ENCODE measurements around the gene TDO2.
"Not testable (repeated sequence)": the region's sequence is repeated elsewhere in the genome, so short reads cannot be mapped to it uniquely, and the experiment has no call there.

TDO2 gene

DNA sequence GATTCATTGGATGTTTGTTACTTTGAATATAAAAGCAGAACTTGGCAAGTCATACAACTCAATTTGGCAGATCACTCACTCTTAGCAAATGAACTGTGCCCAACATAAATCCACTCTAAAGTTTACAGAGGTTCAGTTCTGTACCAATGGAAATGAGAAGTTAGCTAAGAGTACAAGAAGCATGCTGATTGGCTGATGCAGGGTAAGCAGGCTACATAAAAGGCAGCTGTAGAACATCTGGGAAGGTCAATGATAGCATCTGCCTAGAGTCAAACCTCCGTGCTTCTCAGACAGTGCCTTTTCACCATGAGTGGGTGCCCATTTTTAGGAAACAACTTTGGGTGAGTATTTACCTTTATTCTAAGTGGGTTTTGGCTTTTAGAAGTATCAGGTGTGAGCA lies at the start of gene TDO2:
Gene TDO2, plus strand, starts transcription at position 244 of the 400 bp plus-strand sequence. Its CDS starts 63 bp downstream, at position 307.
- no peak for DNase-seq (ENCODE audit: low spot score)

DNA sequence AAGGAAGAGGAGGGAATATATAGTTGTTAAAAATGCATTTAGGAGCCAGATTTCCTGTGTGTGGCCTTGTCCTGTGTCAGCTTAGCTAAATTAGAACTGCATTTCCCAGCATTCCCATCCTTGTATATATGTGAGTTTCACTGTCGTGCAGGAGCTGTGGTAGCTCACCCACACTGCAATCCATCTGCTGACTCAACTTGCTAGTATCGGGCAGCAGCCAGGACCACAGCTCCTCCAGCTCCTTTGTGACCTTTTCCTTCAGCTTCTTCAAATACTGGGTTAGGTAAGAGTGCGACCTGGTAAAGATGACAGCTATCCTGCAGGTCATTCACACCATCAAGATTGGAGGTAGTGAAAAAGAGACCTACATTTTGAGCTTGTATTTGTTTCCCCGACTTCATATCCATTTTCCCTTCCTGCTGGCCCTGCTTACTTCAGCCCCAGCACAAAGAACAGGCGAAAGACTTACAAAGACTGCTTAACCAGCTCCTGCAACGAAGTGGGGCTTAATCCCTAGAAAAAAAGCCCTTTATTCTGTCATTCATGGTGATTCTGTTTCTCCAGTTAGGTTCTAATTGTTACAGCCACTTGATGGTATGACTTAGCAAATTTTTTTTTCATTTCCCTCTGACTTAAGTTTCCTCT lies 48.8 kb upstream of the TDO2 start:
- peak; percentile 70 for DNase-seq (ENCODE audit: low spot score)

DNA sequence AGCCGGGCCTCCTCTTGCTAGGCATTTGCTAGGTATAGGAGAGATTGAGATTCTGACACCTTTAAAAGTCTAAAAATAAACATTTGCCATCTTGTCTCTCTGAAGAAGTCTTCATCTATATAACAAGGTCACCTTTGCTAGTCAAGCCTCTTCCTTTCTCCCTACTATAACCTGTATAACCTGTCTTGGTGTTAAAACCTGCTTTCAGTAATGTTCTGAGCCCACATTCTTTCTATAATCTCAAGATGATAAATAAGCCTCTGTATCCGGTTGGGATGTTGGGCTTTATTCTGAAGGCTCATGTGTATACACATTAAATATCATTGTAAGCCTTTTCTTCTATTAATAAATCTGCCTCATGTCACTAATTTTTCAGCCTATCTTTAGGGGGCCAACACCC lies 47.6 kb upstream of the TDO2 start:
- DNase-seq (ENCODE audit: low spot score), result no peak

DNA sequence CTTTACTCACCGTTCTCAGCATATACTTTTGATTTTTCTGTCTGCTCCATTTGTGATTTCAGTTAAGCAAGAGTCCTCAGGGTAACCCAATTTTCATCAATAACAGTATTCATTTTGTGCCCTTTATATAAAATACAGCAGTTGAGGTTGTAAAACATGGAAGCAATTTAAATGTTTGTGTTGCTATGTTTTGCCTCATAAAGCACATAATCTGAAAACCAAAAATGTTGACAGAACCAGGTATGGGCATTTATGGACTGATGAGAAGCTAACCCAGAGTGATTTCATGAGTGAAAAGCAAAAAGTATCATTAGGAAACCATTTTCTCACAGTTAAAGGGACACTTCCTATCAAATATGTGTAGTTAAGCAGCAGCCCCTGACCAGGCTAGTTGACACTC lies 37.3 kb upstream of the TDO2 start, which contains the start of gene ASIC5:
Gene ASIC5, minus strand, starts transcription at position 101 of the 400 bp plus-strand sequence. Its CDS starts 51 bp downstream, at position 50.
- DNase-seq (ENCODE audit: low spot score), result no peak

DNA sequence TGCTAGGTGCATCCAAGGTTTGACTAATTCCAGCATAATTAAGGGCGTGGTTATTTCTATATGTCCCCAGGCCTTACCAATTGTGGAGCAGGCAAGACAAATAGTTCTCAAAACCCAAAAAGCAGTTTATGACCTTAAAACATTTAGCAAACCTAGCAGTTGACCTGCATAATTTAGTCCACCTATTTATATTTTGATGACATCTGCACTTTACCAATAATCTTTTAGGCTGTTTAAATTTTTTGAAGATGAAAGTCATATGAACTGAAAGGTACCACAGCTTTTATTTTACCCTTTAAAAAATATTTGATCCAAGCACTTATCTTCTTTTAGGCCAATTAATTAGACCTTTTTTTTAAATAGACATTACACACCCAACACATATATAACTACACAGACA lies 27.6 kb upstream of the TDO2 start:
- DNase-seq (ENCODE audit: low spot score), result no peak

DNA sequence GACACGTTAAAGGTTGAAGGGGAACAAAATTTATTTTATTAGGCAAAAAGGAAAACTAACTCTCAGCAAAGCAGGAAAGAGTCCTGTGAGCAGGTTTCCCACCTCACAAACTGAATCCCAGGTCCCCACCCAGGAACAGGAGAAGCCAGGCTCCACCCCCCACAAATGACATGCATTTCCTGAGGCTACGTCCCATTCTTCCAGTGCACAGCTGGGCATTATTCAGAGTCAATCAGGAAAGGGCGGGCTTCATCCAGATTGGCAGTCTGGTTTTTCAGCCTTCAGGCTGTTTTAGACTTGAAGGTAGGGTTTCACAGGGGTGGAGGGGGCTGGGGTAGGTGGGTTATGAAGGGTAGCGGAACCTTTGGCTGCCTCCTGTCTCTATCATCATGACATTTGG lies 25.5 kb upstream of the TDO2 start:
- DNase-seq (ENCODE audit: low spot score), result no peak

DNA sequence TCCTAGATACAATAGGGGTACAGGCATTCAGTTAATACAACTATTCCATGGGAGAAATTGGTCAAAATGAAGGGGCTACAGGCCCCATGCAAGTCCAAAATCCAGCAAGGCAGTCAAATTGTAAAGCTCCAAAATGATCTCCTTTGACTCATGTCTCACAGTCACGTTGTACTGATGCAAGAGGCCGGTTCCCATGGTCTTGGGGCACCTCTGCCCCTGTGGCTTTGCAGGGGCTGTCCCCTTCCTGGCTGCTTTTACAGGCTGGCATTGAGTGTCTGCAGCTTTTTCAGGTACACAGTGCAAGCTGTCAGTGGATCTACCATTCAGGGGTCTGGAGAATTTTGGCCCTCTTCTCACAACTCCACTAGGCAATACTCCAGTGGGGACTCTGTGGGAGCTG lies 24.9 kb upstream of the TDO2 start:
- DNase-seq (ENCODE audit: low spot score), result no peak

DNA sequence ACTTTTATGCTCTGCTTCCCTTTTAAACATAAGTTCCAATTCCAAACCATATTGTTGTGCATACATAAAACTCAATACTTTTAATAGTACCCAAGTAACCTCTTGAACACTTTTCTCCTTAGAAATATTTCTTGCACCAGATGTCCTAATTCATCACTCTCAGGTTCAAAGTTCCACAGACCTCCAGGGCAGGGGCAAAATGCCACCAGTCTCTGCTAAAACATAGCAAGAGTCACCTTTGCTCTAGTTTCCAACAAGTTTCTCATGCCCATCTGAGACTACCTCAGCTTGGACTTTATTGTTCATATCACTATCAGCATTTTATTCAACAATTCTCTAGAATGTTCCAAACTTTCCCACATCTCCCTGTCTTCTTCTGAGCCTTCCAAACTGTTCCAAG lies 23.7 kb upstream of the TDO2 start:
- DNase-seq (ENCODE audit: low spot score), result no peak

DNA sequence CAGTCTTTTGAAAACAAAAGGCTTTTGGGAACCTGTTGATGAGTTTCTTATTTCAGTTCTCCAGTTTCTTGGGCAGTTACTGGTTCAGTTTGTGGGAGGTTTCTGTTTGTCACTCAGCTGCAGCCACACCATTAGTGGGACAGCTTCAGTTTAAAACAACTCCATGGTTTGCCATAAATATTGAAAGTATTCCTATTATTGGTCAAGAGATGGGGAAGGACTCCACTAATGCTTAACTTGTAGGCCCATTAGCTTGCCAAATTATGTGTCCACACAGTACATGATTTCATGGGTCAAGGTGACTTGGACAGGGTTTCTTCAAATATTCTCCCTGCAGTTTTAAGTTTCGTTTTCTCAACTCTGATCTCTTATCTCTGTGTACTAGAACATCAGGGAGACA lies 21.9 kb upstream of the TDO2 start:
- no peak for DNase-seq (ENCODE audit: low spot score)

DNA sequence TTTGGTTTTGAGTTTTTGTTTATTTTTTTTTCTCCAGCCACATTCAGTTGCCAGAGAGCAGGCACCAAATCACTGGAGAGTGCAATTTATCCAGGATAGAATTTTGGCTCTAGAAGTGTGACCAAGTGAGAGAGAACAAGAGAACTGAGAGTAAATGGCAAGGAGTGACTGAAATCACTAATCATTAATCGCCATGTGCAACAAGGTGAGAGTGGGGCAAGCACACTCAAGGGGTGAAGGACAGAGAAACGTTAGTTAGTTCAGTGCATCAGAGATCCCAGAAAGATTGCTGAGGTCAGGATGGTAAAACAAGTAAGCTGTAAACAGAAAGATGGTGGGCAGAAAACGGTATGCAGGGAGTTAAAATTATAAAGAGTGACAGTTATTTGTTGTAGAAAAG lies 19.6 kb upstream of the TDO2 start:
- DNase-seq (ENCODE audit: low spot score), result no peak

DNA sequence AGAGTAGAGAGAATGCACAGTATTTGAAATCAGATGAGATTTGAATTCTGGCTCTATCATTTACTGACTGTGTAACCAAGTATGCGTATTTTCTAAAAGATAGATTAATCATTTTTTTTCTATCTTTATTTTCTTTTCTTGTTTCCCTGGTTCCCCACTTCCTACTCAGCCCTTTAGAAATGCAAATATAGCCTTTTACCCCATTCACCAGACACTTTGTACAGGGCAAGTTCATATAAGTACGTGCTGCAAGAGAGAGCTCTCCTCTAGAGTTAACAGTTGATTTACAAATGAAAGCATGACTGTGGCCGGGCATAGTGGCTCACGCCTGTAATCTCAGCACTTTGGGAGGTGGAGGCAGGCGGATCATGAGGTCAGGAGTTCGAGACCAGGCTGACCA lies 17.8 kb upstream of the TDO2 start:
- DNase-seq (ENCODE audit: low spot score), result no peak

DNA sequence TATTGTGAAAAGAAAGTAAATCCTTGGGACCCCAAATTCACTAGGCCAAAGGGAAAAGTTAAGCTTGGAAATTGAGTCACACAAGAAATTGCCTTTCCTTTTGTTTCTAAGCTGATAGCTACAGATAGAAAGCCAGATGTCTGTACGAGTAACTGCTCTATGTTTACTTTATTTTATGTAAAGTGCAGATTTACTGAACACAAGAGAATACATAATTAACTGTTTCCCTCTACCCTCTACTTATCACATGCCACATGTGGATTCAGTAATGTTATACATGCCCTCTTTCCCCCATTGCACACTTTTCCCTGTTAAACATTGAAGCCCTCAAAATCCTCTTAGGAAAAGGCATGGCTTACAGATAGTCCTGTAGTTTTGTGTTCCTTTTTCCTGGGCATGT lies 16.5 kb upstream of the TDO2 start:
- DNase-seq (ENCODE audit: low spot score), result no peak

DNA sequence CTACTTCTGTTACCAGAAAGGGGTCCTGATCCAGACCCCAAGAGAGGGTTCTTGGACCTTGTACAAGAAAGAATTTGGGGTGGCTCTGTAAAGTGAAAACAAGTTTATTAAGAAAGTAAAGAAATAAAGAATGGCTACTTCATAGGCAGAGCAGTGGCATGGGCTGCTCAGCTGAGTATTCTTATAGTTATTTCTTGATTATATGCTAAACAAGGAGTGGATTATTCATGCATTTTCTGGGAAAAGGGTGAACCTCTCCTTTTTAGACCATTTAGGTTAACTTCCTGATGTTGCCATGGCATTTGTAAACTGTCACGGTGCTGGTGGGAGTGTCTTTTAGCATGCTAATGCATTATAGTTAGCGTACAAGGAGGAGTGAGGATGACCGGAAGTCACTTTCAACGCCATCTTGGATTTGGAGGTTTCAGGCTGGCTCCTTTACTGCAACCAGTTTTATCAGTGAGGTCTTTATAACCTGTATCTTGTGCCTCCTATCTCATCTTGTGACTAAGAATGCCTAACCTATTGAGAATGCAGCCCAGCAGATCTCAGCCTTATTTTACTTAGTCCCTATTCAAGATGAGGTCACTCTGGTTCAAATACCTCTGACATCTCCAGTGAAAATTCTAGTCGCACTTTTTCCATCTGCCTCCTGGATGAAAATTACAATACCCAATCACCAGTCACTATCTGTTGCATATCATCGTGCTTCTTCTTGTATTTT lies 15.5 kb upstream of the TDO2 start:
- no peak for DNase-seq (ENCODE audit: low spot score)

DNA sequence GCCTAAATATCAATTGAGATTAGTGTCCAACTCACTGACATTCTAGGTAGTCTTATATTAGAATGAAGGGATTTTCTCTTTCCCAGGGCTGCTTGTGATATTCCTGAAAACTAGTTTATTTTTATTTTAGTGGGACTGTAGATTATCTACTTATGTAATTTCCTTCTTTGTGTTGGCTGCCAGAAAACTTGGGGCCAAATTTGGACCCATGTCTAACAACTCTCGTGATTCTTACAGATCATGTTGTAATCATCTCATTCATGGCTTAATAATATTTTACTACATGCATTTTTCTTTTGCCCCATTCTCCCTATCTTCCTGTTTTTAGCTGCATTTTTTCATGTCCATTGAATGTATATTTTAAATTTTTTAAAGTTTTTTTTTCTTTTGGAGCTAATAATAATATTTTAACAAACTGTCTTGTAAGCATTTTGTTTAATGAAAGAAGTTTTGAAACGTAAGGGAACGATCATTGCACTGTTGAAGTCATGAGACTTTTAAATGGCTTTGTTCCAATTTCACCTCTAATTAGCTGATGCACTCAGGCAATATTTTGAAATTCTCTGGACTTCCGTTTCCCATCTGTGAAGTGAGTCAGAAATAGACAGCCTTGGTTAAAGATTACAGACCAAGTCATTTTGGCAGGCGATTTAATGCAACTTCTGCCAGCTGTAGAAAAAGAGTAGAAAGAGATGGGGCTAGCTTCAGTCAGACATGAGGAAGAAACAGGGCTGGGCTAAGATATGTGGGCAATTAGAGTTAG lies 14.3 kb upstream of the TDO2 start:
- peak; percentile 78 for DNase-seq (ENCODE audit: low spot score)

DNA sequence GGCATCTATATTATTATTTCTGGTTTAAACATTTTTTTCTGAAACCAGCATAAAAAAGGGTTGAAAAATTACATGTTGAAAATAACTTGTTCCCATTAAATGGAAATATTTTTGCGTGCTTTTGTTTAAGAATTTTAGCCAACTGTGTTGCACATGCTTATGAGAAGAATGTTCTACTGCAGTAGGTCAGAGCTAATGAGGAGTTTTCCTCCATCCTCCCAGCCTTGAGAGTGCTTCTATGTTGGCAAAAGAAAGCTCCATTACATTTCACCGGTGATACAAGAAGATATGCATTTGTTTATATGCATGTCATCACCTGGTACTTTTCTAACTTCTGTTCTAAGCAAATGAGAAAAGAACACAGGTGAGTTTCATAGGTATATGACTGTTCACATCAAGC lies 13.6 kb upstream of the TDO2 start:
- DNase-seq (ENCODE audit: low spot score), result no peak

DNA sequence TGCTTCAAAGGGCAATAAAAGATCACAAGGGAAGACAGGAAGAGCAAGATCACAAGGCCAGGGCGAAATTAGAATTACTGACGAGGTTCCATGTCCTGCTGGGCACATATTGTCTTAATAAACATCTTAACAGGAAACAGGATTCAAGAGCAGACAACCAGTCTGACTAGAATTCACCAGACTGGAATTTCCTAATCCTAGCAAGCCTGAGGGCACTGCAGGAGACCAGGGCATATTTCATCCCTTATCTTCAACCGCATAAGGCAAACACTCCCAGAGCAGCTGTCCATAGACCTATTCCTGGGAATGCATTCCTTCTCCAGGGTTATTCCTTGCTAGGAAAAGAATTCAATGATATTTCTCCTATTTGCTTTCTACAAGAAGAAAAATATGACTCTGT lies 12.4 kb upstream of the TDO2 start:
- DNase-seq (ENCODE audit: low spot score), result no peak

DNA sequence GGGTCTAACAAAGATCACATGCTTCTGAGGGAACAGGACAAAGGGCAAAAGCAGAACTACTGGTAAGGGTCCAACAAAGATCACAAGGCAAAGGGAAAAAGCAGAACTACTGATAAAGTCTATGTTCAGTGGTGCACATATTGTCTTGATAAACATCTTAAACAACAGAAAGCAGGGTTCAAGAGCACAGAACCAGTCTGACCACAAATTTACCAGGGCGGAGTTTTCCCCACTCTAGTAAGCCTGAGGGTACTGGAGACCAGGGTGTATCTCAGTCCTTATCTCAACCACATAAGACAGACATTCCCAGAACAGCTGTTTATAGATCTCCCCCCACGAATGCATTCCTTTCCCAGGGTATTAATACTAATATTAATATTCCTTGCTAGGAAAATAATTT lies 5.1 kb upstream of the TDO2 start:
- not testable (repeated sequence) for DNase-seq (ENCODE audit: low spot score)

DNA sequence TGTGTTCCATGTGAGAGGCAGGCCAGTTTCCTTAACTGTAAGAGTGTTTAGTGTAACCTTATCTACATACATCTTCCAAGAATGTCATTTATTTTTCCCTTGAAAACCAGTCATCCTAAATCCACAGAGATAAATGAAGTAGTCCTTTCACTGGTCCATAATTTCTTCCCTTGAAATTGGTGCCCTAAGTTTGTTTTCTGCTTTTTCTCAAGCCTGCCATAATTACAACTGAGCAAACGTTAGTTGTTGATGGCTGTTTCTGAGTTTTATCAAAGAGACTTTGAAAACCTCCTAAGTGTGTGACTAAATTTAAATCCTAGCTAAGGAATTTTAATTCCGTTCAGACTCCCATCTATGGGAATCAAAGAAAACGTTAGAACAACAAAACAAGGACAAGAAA lies 3.6 kb upstream of the TDO2 start:
- DNase-seq (ENCODE audit: low spot score), result no peak

DNA sequence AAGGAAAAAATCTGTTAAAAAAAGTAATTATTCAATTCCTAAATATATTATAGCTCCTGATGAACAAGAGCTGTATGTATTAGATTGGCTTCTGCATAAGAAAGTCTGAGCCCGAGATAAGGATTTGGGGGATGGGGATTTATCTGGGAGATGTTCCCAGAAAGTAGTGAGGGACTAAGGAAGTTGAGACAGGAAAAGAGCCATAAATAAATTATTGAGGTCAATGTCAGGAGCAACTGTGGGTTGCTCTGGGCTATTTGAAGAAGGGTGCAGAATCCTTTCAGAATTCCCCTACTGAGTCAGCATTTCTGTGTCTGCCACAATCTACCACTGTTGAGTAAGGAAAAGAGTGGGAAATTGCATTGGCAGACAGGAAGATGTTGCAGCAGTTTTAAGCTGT lies 3.1 kb upstream of the TDO2 start:
- DNase-seq (ENCODE audit: low spot score), result peak; percentile 17

DNA sequence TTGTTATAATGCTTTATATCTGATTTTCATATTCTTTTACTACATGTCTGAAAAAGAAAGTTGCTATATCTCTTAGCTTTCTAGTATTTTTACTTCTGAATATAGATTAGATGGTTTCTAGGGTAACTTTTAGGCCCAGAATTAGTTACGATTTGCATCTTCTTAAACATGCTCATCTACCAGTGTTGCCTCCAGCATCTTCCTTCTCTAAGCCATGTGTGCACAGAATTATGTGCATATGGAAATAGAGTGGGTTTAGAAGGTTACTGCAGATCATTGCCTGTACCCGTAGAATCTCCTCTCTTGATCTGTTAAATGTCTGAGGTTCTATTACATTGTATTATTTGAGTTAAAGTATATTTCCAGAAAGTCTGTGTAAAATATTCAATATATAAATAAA lies 2.5 kb upstream of the TDO2 start:
- no peak for DNase-seq (ENCODE audit: low spot score)

DNA sequence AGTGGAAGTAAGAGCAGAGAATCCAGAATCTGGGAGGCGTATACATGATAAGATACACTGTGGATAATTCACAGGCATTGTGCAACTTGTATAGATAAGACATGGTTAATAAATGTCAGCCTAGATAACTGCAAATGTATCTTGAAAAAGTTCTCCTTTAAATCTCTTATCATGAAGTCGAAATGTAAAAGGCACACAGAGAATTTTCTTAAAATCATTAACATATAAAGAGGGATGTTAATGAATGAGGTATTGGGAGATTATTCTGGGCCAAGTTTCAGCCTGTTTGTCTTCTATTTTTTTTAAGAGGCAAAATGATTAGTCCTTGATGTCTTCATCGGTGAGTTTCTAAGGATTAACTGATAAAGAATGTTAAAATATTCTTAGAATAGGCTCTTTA lies 835 bp downstream of the TDO2 start:
- DNase-seq (ENCODE audit: low spot score), result no peak

DNA sequence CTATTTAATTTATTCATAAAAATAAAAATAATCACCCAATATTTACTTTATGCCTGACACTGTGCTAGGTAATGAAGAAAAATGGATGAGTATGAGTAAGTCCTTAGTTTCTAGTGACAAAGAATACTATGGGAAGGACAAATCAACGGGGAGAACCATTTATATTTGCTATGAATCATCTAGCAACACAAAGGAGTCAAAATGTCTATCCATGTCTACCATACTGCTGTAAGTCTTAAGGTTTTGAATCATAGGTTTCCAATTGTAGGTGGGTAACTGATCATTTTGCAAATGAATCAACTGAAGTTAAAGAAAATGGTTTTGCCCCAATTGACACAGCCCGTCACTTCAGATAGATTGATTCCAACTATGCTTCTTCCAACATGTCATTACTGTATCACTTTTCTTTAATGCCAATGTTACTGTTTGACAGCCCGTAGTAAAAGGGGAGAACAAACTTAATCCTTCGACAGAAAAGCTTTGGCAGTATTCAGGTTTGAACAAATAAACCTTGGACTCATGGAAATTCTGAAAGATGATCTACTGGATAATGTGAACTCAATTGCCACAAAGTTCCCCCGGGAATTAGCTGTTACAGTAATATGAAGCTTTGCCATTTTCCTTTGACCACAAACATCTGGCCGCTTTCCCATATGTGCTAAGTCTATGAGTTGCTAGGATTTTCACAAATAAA lies 3.2 kb downstream of the TDO2 start:
- DNase-seq (ENCODE audit: low spot score), result peak; percentile 88

DNA sequence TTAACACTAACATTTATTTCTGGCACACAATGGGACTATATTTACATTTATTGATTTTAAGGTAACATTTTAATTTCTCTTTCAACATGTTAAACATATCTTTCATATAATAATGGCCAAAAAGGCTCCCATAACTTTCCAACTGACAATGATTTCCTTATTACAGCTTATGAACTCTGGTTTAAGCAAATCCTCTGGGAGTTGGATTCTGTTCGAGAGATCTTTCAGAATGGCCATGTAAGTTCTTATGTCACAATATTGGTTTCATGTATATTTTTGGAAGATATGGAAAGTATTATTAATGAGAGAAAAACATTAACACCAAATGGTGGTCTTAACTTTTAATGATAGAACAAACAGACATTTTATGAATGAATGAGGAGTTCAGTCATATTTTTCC lies 4.1 kb downstream of the TDO2 start:
- DNase-seq (ENCODE audit: low spot score), result no peak
